GM12878 (cell line): ENCODE results near the gene ST7. TPM values are rescaled to one million over a fixed set of nuclear protein-coding genes. Genes with fewer than 3 reads are reported as not detected.

Experiments
- ATAC-seq: fragments of 200-7000 bp; cut with Tn5 transposase; 3 replicates; pipeline ENCODE4 v1.9.1; 2020; ENCODE audit warnings: mild to moderate bottlenecking, moderate library complexity
- BruUV-seq: library from RNA; stranded (reverse); fragments of 400-500 nt; replicated peaks from 2 replicates; lab custom pipeline; 2021; lab: Mats Ljungman, UMichigan
- CTCF ChIA-PET: fragments of 300-600 bp; sonication (Branson Sonifier 250); formaldehyde crosslinking; extraction: SDS; loops from one replicate; lab custom pipeline; 2021; ENCODE audit warnings: inconsistent platforms; lab: Yijun Ruan, JAX
- POLR2A ChIA-PET: fragments of 350-600 bp; formaldehyde crosslinking; extraction: SDS; loops from one replicate; lab custom pipeline; 2021; ENCODE audit warnings: inconsistent platforms; lab: Charles Lee
- RAD21 ChIA-PET: fragments of 300-600 bp; sonication (Branson Sonifier 250); formaldehyde crosslinking; loops from one replicate; lab custom pipeline; 2023; ENCODE audit warnings: antibody characterized with exemption; ENCODE audit not compliant: unreplicated experiment; lab: Charles Lee
- SMC1A ChIA-PET: fragments of 300-600 bp; sonication (Branson Sonifier 250); formaldehyde crosslinking; loops from one replicate; lab custom pipeline; 2023; ENCODE audit not compliant: unreplicated experiment, uncharacterized antibody; lab: Charles Lee
- DNase-seq: peaks from one replicate; pipeline ENCODE4 v3.0.0-alpha.2; 2011; ENCODE audit warnings: low read depth, low spot score
- FAIRE-seq: peaks from 3 replicates; lab custom pipeline; 2011; peaks lifted over from hg19 to GRCh38; lab: Jason Lieb, UNC
- H2AFZ ChIP-seq: 2 replicates; pipeline ENCODE4 v1.6.0; 2011; ENCODE audit warnings: low read depth, low read length, control low read depth; ENCODE audit not compliant: control insufficient read depth
- H3K27ac ChIP-seq: 2 replicates; pipeline ENCODE4 v1.5.1; 2011; ENCODE audit warnings: control low read depth; ENCODE audit not compliant: control insufficient read depth, insufficient read depth
- H3K27me3 ChIP-seq, 2 experiments: replicated peaks in 1 of 2; 2 replicates each; pipeline versions ENCODE4 v1.6.0 to v1.6.1; 2011; ENCODE audit warnings: low read length in 1 of 2; ENCODE audit not compliant: control insufficient read depth in 2 of 2, insufficient read depth in 2 of 2
- H3K36me3 ChIP-seq, 2 experiments: 2 replicates each; pipeline ENCODE4 v1.5.1; 2011; ENCODE audit warnings: low read length in 1 of 2; ENCODE audit not compliant: control insufficient read depth in 2 of 2, insufficient read depth in 2 of 2
- H3K4me1 ChIP-seq: 2 replicates; pipeline ENCODE4 v1.6.1; 2011; ENCODE audit warnings: mild to moderate bottlenecking, low read length, moderate library complexity, mixed read lengths; ENCODE audit not compliant: control insufficient read depth, insufficient read depth
- H3K4me2 ChIP-seq: 2 replicates; pipeline ENCODE4 v1.6.0; 2011; ENCODE audit warnings: control low read depth; ENCODE audit not compliant: control insufficient read depth, insufficient read depth
- H3K4me3 ChIP-seq: fragments of 200-600 bp; sonication (generic); 2 replicates; pipeline ENCODE4 v1.5.1; 2016
- H3K79me2 ChIP-seq: 2 replicates; pipeline ENCODE4 v1.6.0; 2011; ENCODE audit warnings: low read length; ENCODE audit not compliant: control insufficient read depth, insufficient read depth
- H3K9ac ChIP-seq: 2 replicates; pipeline ENCODE4 v1.8.0; 2011; ENCODE audit warnings: low read length, control low read depth, mixed read lengths; ENCODE audit not compliant: control insufficient read depth, insufficient read depth
- H3K9me3 ChIP-seq: replicated peaks from 3 replicates; pipeline ENCODE4 v1.5.1; 2011; ENCODE audit warnings: mild to moderate bottlenecking, low read length; ENCODE audit not compliant: control insufficient read depth, insufficient read depth
- H4K20me1 ChIP-seq: 2 replicates; pipeline ENCODE4 v1.6.0; 2011; ENCODE audit not compliant: control insufficient read depth, insufficient read depth
- ATF7 ChIP-seq: fragments of 450-650 bp; IDR thresholded peaks from 2 replicates; pipeline ENCODE4 v1.6.1; 2016; ENCODE audit warnings: low read depth, mild to moderate bottlenecking
- CHD4 ChIP-seq: fragments of 200-600 bp; sonication (generic); IDR thresholded peaks from 2 replicates; pipeline ENCODE4 v1.6.1; 2016; ENCODE audit warnings: mild to moderate bottlenecking
- DPF2 ChIP-seq: fragments of 450-650 bp; IDR thresholded peaks from 2 replicates; pipeline ENCODE4 v1.6.1; 2017; ENCODE audit warnings: mild to moderate bottlenecking
- EP300 ChIP-seq, 2 experiments: fragments of 150-350 bp in 1 of 2; IDR thresholded peaks; 2 replicates each; pipeline ENCODE4 v1.6.1; 2011 to 2012; ENCODE audit warnings: low read depth in 2 of 2, low read length in 2 of 2, borderline replicate concordance in 1 of 2, improper control_type of control experiment in 1 of 2, inconsistent platforms in 1 of 2; ENCODE audit not compliant: control insufficient read depth in 1 of 2
- IKZF2 ChIP-seq, 2 experiments: fragments of 450-650 bp; IDR thresholded peaks; 2 replicates each; pipeline ENCODE4 v1.6.1; 2017; ENCODE audit warnings: mild to moderate bottlenecking in 2 of 2, moderate library complexity in 2 of 2
- MLLT1 ChIP-seq: fragments of 450-650 bp; IDR thresholded peaks from 2 replicates; pipeline ENCODE4 v1.6.1; 2016; ENCODE audit warnings: mild to moderate bottlenecking
- NBN ChIP-seq: fragments of 450-650 bp; IDR thresholded peaks from 2 replicates; pipeline ENCODE4 v1.6.1; 2016
- NFIC ChIP-seq: IDR thresholded peaks from 2 replicates; pipeline ENCODE4 v1.6.1; 2012; ENCODE audit warnings: low read depth, mild to moderate bottlenecking, inconsistent platforms, low read length, moderate library complexity
- PBX3 ChIP-seq: IDR thresholded peaks from 2 replicates; pipeline ENCODE4 v1.6.1; 2011; ENCODE audit warnings: mild to moderate bottlenecking, low read depth, low read length, moderate library complexity; ENCODE audit not compliant: insufficient replicate concordance
- RB1 ChIP-seq: fragments of 450-650 bp; formaldehyde crosslinking; IDR thresholded peaks from 2 replicates; pipeline ENCODE4 v1.6.1; 2017; ENCODE audit warnings: mild to moderate bottlenecking, borderline replicate concordance
- SMARCA5 ChIP-seq: fragments of 450-650 bp; IDR thresholded peaks from 2 replicates; pipeline ENCODE4 v1.6.1; 2017; ENCODE audit warnings: mild to moderate bottlenecking
- ZNF24 ChIP-seq: fragments of 450-650 bp; IDR thresholded peaks from 2 replicates; pipeline ENCODE4 v1.6.1; 2017; ENCODE audit warnings: antibody characterized with exemption, mild to moderate bottlenecking
- ZNF687 ChIP-seq: fragments of 450-650 bp; IDR thresholded peaks from 2 replicates; pipeline ENCODE4 v1.6.1; 2017; ENCODE audit warnings: mild to moderate bottlenecking, moderate library complexity
- WGBS: methylation state at CpG from one replicate; pipeline ENCODE4 v1.1.6; 2016; ENCODE audit warnings: low lambda C conversion rate; ENCODE audit not compliant: insufficient replicate concordance, insufficient coverage; ENCODE audit errors: missing lambda C conversion rate; 5-methylcytosine and 5-hydroxymethylcytosine counted together
- in situ Hi-C: fragments of 300-500 bp; cut with MboI; formaldehyde crosslinking; loops from 9 replicates; pipeline ENCODE4 v1.14.3; 2018; ENCODE audit warnings: mixed read lengths
- intact Hi-C: fragments of 100-400 bp; cut with micrococcal nuclease; formaldehyde crosslinking; loops from one replicate; pipeline ENCODE4 v1.14.2; 2022; ENCODE audit not compliant: unreplicated experiment
- polyA plus RNA-seq, 11 experiments: library from polyadenylated mRNA; depleted of rRNA in 4 of 11; unstranded in 6 of 11; stranded (reverse) in 5 of 11; fragments of >200 nt; fragmentation: Nextera tagmentation in 4 of 11; fragmentation: Illumina TruSeq in 1 of 11; extraction: Ambion mirVana in 4 of 11; extraction: Trizol in 1 of 11; gene quantifications; 1 replicate in 1 of 11; 2 replicates in 10 of 11; pipeline versions ENCODE4 v1.2.1 to v1.2.3, GENCODE V29; 2011 to 2016; ENCODE audit warnings: inconsistent platforms in 2 of 11, missing spikeins in 2 of 11, low read depth in 1 of 11
- total RNA-seq, 4 experiments: library from RNA; depleted of rRNA in 3 of 4; stranded (reverse); fragments of >200 nt in 3 of 4; fragmentation: Illumina TruSeq in 1 of 4; extraction: Trizol in 1 of 4; gene quantifications; 2 replicates each; pipeline versions ENCODE4 v1.2.1 to v1.2.3, GENCODE V29; 2013 to 2021
- TF ChIP-seq, protein P1 (sequence below): fragments of 450-650 bp; IDR thresholded peaks from 2 replicates; pipeline ENCODE4 v1.6.1; 2016; ENCODE audit warnings: mild to moderate bottlenecking

ST7 gene
- total and polyA plus RNA-seq, 10 of the 15 experiments (the other 5 are each of a cell fraction or from before 2014, with no cell fraction given) = 27.7 to 76.4 (median 53.6) TPM

DNA sequence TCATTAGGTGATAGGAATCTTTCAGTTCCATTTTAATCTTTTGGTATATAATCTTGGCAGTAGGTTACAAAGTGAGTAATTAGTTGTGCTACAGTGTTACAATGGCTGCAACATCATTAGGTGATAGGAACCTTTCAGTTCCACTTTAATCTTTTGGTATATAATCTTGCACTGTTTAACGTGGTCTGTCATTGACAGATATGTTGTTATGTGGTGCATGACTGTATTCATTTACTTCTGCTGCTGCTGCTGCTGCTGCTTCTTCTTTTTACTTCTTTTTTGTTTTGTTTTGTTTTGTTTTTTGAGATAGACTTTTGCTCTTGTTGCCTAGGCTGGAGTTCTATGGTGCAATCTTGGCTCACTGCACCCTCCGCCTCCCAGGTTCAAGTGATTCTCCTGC, 28.6 kb downstream of the ST7 start:
- H3K36me3 ChIP-seq = no peaks in the 10 kb centered on the region
- peak; percentile 76 for ATAC-seq
- no peaks in the 10 kb centered on the region for H4K20me1 ChIP-seq
- H3K9me3 ChIP-seq = no peaks in the 10 kb centered on the region
- H3K79me2 ChIP-seq = peaks cover 29% of the 10 kb centered on the region
- no peak overlapping the region for H2AFZ ChIP-seq
- WGBS = 64% methylated on average over 2 of the region's 2 CpGs
- ChIA-PET POLR2A (interaction anchor here (1.0 to 1.7 kb wide), 2 partner anchors 10 to 25 kb away, joined by 3 to 6 read pairs; no protein-coding TSS in a partner anchor), SMC1A (interaction anchor here (0.6 to 2.3 kb wide), 10 partner anchors 10 to 156 kb away, joined by 3 to 9 read pairs (median 4); no protein-coding TSS in a partner anchor), RAD21 (interaction anchor here (1.2 to 2.1 kb wide), 7 partner anchors 11 to 148 kb away, joined by 3 to 9 read pairs (median 4); no protein-coding TSS in a partner anchor), CTCF (interaction anchor here (1.2 to 17.1 kb wide), 6 partner anchors 9 to 138 kb away, joined by 3 to 827 read pairs (median 6); partner anchors contain the start of gene ST7)
- no peaks in the 10 kb centered on the region for H3K27me3 ChIP-seq
- no peak overlapping the region; the same call in 1 of the 2 replicates for H3K4me2 ChIP-seq
- intact Hi-C loops = no loop called here
- H3K9ac ChIP-seq = no peak overlapping the region
- no TSS peak for BruUV-seq
- in situ Hi-C loops = no loop called here
- no peak for FAIRE-seq
- no peak overlapping the region for H3K4me3 ChIP-seq
- H3K27ac ChIP-seq = no peak overlapping the region
- no peak for DNase-seq
- peaks cover 19% of the 10 kb centered on the region for H3K4me1 ChIP-seq
- TF ChIP-seq DPF2 (peak; percentile 55; the same call in 1 of the 2 replicates), ZNF687 (peak; percentile 36; the same call in 1 of the 2 replicates), RB1 (no peak), IKZF2 (IDR thresholded peaks at IDR 0.05) (peak in 1 of 2 experiments; percentile 40; a peak in 2 of 4 replicates), SMARCA5 (peak; percentile 38; the same call in 1 of the 2 replicates), NBN (peak; percentile 70; the same call in 1 of the 2 replicates), EP300 (IDR thresholded peaks at IDR 0.05; ENCODE audit: borderline replicate concordance in 1 of 2, control insufficient read depth in 1 of 2, low read depth in 2 of 2, low read length in 2 of 2) (0 out of 4 replicates have a peak, but pooled peaks of 1 of the 2 experiments have one; percentile 34), ZNF24 (peak; percentile 55; the same call in 1 of the 2 replicates), MLLT1 (peak; percentile 78; the same call in 1 of the 2 replicates), CHD4 (no peak), NFIC (no peak), PBX3 (peak; percentile 35), ATF7 (peak; percentile 70)
- TF ChIP-seq, protein P1, sequence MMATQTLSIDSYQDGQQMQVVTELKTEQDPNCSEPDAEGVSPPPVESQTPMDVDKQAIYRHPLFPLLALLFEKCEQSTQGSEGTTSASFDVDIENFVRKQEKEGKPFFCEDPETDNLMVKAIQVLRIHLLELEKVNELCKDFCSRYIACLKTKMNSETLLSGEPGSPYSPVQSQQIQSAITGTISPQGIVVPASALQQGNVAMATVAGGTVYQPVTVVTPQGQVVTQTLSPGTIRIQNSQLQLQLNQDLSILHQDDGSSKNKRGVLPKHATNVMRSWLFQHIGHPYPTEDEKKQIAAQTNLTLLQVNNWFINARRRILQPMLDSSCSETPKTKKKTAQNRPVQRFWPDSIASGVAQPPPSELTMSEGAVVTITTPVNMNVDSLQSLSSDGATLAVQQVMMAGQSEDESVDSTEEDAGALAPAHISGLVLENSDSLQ = peak; percentile 69
